ENCODE measurements around the gene GJB2.

GJB2 gene

DNA sequence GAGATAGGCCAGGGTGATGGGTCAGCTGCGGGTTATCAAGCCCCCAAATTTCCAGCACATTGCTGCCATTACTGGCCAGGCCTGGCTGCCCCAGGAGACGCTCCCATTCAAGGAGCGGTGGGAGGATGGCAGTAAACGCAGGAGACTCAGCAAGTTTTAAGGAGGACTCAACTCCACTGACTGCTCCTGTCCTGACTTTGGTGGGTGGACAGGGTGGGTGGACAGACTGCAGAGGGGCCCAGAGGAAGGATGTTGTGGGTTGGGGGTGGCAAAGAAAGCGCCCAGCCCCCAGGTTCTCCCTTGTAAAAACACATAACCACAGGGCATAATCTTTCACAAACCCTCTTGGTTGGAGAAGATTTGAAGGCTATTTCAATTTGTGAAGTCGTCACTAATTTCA is 35.0 kb upstream of the GJB2 start:
- H3K4me3 ChIP-seq (replicated peaks; ENCODE audit: low read depth, low read length): no peak overlapping the region
- DNase-seq (ENCODE audit: low read depth): no peak
- TF ChIP-seq, protein P1, sequence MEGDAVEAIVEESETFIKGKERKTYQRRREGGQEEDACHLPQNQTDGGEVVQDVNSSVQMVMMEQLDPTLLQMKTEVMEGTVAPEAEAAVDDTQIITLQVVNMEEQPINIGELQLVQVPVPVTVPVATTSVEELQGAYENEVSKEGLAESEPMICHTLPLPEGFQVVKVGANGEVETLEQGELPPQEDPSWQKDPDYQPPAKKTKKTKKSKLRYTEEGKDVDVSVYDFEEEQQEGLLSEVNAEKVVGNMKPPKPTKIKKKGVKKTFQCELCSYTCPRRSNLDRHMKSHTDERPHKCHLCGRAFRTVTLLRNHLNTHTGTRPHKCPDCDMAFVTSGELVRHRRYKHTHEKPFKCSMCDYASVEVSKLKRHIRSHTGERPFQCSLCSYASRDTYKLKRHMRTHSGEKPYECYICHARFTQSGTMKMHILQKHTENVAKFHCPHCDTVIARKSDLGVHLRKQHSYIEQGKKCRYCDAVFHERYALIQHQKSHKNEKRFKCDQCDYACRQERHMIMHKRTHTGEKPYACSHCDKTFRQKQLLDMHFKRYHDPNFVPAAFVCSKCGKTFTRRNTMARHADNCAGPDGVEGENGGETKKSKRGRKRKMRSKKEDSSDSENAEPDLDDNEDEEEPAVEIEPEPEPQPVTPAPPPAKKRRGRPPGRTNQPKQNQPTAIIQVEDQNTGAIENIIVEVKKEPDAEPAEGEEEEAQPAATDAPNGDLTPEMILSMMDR (IDR thresholded peaks at IDR 0.05; ENCODE audit: low read length, missing control alignments): no peak

DNA sequence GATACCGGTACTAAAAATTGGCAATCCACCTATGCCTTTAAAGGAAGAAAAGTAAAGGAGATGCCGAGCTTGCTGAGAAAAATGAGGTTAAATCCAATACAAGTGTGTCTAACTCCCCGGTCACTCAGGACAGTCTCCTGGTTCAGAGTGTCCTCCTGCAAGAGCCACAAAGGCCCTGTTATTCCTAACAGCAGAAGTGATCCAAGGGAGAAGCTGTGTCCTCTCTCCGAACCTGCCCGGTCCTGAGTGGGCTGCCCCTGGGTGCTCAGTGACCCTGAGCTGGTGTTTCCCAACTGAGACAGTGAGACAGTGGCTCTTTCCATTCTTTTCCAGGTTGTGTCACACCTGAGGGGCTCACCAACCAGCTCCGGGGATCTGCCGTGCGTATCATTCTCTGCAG is 34.5 kb upstream of the GJB2 start:
- H3K4me3 ChIP-seq (replicated peaks; ENCODE audit: low read depth, low read length): no peak overlapping the region
- TF ChIP-seq, protein P1 (IDR thresholded peaks at IDR 0.05; ENCODE audit: low read length, missing control alignments): no peak
- DNase-seq (ENCODE audit: low read depth): no peak

DNA sequence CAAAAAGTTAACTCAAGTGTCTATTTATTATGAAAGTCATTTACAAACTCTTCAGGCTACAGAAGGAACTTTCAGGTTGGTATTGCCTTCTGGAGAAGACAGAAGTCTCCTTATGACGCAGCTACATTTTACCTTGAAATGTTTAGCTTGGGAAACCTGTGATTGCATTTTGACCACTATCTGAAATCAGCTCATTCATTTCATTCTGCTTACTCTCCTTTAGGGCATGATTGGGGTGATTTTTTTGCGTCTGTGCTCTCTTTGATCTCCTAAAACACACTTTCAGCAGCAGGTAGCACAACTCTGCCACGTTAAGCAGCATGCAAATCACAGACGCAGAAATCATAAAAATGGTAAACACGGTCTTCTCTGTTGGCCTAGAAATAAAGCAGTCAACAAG is 29.8 kb upstream of the GJB2 start:
- no peak for DNase-seq (ENCODE audit: low read depth)
- TF ChIP-seq, protein P1 (IDR thresholded peaks at IDR 0.05; ENCODE audit: low read length, missing control alignments): no peak

DNA sequence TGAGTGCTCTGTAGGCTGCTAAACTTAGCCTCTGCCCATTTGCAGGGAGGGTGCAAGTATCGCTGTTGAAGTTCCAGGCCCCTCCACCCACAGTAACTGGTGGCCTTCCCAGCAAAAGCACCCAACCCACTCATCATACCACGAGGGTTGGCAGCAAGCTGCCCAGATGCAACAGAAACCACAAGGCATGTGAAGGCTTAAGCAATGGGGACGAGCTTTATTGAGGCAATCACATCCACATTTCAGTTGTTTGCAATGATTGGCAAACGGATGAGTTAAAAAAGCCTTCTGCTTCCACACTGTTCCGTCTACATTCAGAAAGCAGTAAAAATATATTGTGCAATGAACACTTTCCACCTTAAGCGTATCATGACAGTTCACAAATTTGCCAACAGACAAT is 29.0 kb upstream of the GJB2 start:
- TF ChIP-seq, protein P1 (IDR thresholded peaks at IDR 0.05; ENCODE audit: low read length, missing control alignments): no peak
- no peak overlapping the region for H3K4me3 ChIP-seq (replicated peaks; ENCODE audit: low read depth, low read length)
- no peak for DNase-seq (ENCODE audit: low read depth)

More for the DNA sequence above, 29.8 kb upstream of the GJB2 start:
- no peak overlapping the region for H3K4me3 ChIP-seq (replicated peaks; ENCODE audit: low read depth, low read length)

DNA sequence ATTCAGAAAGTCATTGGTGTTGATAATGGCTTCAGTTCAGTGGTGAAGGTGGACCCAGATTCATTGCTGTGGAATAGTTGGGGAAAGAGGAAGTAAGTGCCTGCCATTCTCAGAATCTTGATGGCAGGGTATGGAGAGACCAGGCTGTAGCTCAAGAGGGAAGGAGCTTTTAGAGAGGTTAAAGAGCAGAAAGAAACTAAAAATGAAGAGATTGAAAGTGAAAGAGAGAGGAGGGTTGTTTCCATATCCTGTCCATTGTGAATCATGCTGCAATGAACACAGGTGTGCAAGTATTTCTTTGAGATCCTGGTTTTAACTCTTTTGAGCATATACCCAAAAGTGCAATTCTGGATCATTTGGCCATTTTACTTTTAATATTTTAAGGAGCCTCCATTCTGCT is 26.8 kb upstream of the GJB2 start:
- TF ChIP-seq, protein P1 (IDR thresholded peaks at IDR 0.05; ENCODE audit: low read length, missing control alignments): no peak
- H3K4me3 ChIP-seq (replicated peaks; ENCODE audit: low read depth, low read length): no peak overlapping the region
- no peak for DNase-seq (ENCODE audit: low read depth)

DNA sequence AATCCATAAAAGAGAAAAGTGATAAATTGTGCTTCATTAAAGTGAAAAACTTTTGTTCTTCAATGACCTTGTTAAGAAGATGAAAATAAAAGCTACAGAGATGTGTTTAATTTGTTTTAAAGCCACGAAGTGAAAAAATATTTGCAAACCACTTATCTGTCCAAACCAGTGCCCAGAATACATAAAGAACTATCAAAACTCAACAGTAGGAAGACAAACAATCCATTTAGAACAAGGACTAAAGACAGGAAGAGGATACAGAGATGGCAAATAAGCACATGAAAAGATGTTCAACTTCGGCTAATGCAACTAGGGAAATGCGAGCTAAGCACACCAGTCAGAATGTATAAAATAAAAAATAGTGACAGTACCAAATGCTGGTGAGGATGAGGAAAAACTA is 24.4 kb upstream of the GJB2 start:
- H3K4me3 ChIP-seq (replicated peaks; ENCODE audit: low read depth, low read length): no peak overlapping the region
- TF ChIP-seq, protein P1 (IDR thresholded peaks at IDR 0.05; ENCODE audit: low read length, missing control alignments): no peak
- DNase-seq (ENCODE audit: low read depth): no peak

DNA sequence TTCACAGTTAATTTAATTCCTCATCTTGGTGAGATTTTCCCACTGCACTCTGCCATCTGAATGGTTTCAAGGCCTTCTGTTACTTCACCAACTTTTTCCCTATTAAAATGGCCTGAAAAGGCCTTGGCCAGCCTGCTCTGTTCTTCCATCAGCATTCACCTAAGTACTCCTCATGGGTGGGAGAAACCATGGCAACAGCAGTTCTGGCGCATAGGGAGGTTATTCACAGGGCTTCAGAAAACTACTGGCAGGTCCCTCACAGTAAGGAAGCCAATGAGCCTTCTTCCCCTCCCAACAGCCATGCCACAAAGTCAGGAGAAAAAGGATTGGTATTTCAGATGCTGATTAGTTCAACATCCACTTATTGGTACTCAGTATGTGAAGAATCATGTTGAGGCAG is 17.2 kb upstream of the GJB2 start:
- DNase-seq (ENCODE audit: low read depth): no peak
- H3K4me3 ChIP-seq (replicated peaks; ENCODE audit: low read depth, low read length): no peak overlapping the region
- TF ChIP-seq, protein P1 (IDR thresholded peaks at IDR 0.05; ENCODE audit: low read length, missing control alignments): no peak

Data from fibroblast of pulmonary artery (primary cell).